Measurements from ENCODE around the gene SCP2.

- TF ChIP-seq CTCF (IDR thresholded peaks at IDR 0.05) (no peak), POLR2A (IDR thresholded peaks at IDR 0.05) (no peak)
Observed at GRCh38 chr1:52920791-52921291, 6.2 kb upstream of the SCP2 start.

All from right lobe of liver (tissue), 4 donors.